Activated effector memory CD4-positive, alpha-beta T cell treated with anti-CD3 and anti-CD28 coated beads, Interleukin-2, amount 50 U/mL, for 16 hours (primary cell): Measurements from ENCODE around the gene PDE4D.
"Not testable (repeated sequence)": the region's sequence is repeated elsewhere in the genome, so short reads cannot be mapped to it uniquely, and the experiment has no call there.

ENCODE experiments used
- DNase-seq: peaks from one replicate; pipeline ENCODE4 v3.0.0-alpha.2; 2020

The PDE4D gene

GRCh38 chr5:59767211-59767605 lies 126.3 kb downstream of the PDE4D start:
- DNase-seq: no peak

DNA sequence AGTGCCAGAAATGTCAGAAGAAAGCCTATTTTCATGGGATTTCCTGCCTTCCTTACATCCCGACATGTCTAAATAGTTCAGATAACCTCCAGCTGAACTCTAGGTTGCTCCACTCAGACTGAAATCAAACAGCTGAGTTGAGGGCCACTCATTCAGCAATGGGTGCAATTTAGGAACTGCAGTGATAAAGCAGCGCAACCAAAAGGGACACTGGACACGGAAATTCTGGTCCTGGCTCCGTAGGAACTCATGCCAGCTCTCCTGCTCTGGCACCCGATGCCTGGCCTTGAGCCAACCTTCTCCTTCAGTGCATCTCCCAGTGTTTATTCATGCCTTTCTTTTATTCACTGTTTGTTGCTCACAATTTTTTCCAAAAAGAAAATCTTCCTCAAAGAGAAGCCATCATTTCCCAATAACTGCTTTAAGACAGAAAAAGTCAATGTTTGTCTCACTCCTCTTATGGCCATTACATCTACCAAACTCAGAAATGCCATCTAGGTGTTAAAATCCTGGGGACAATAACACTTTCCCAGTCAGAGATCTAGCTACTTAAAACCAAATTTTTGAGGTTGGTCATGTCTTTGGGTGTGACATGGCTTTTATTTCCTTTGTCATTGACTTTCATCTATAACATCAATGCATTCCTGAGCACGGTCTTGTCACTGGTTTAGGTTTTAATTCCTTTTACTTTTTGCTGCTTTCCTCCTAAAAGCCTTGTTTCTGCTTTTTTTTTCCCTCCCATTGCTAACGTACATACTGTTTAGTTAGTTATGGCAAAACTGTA lies 126.9 kb downstream of the PDE4D start:
- no peak for DNase-seq

DNA sequence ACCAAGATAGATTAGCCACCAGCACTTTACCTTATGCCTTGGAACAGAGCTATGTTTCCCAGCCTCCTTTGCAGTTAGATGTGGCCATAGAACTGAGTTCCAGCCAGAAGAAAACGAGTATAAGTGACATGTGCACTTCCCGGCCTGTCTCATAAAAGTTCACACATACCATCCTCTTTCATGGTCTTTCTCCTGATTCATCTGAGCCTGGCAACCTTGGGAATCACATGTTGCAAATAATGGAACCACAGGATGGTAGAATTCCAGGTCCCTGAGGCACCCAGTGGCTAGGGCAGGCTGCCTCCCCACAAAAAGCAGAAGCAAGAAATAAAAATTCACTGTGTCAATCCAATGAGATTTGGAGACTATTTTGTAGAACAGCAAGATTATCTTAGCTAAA lies 128.1 kb downstream of the PDE4D start:
- DNase-seq: no peak

GRCh38 chr5:59764361-59764760 lies 129.2 kb downstream of the PDE4D start:
- no peak for DNase-seq

DNA sequence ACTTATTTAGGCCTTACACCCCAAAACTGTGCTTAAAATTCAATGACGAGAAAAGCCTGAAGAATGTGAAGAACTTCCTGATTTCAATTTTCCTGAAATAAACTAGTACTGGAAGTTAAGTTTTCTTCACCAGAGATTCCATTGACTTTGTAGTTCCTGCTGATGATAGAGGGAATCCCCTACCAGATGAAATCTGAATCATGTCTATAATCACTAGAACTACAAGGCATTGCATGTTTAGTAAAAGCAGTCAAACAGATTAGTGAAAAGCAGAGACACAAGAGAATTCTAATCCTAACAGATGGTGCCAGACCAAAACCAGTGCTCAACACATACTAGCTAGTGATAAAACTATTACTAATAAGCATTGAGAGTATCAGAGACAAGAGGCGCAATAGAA lies 130.0 kb downstream of the PDE4D start:
- no peak for DNase-seq

- DNase-seq: not testable (repeated sequence)
Measured at GRCh38 chr5:59762232-59762631, 131.3 kb downstream of the PDE4D start.

- DNase-seq: no peak
Measured at GRCh38 chr5:59760785-59761348, 132.7 kb downstream of the PDE4D start.

DNA sequence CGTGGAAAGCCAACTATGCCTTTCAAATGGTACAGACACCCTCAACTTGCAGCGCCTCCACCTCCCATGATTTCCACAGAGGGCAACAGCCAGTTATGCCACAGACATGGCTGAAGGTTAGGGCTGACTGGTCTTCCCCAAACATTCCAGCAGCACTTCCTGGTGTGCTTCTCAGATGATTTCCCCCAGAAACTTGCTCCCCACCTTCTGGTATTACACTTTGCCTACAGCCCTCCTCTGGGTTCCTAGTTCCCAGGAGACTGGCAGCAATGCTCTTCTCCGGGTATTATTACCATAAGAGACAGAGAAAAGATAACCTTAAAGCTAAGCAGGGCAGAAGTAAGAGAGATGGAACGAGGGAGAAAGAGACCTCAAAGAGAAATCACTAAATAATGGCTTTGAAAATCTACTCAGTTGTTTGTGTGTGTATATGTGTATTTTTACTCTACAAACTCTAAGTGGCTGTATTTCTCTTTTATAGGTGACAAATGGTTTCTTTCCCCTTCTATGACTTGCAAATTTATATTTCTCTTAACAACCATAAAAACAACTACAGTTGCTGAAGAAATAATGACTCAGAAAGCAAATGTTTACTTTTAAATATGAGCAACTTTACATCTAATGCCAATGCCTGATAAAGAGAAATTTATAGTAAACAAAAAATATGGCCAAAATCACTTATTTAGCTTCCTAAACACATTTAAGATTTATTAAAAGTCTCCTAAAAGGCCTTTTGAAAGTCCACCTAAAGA lies 133.8 kb downstream of the PDE4D start:
- no peak for DNase-seq

- DNase-seq: no peak
Measured at GRCh38 chr5:59758566-59758965, 135.0 kb downstream of the PDE4D start.

DNA sequence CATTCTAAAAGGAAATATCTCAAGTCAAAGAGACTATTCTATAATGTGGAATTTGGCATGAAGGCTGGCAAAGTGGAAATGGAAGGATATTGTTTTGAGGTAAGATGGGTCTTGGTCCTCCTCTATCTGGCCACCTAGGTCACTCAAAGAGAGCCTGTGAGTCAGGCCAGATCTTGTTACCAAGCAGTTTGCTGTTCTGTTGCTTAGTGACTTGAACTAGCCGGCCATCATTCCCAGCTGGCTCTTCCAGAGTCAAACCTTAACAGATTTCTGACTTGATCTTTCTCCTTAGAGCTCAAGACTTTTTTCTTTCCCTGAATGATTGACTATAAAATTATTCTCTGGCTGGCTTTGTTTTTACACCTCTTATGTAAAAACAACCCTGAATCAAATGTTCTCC lies 136.1 kb downstream of the PDE4D start:
- DNase-seq: no peak

- DNase-seq: no peak
Measured at GRCh38 chr5:59756373-59757035, 137.0 kb downstream of the PDE4D start.

- no peak for DNase-seq
Measured at GRCh38 chr5:59755476-59755875, 138.1 kb downstream of the PDE4D start.

- DNase-seq: no peak
Measured at GRCh38 chr5:59753599-59753998, 139.9 kb downstream of the PDE4D start.

- no peak for DNase-seq
Measured at GRCh38 chr5:59749782-59750520, 143.6 kb downstream of the PDE4D start.

DNA sequence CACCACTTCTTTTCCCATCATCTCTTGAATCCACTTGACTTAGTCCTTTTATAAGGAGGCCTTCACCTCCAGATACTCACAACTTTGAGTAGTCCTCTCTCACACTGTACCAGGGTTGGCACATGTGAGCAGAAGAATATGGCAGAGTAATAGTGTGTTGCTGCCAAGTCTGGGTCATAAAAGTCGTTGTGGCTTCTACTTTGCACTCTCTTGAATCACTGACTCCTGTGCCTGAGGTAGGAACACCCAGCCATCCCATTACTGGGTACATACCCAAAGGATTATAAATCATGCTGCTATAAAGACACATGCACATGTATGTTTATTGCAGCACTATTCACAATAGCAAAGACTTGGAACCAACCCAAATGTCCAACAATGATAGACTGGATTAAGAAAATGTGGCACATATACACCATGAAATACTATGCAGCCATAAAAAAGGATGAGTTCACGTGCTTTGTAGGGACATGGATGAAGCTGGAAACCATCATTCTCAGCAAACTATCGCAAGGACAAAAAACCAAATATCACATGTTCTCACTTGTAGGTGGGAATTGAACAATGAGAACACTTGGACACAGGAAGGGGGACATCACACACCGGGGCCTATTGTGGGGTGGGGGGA lies 145.4 kb downstream of the PDE4D start:
- not testable (repeated sequence) for DNase-seq

GRCh38 chr5:59746241-59746765 lies 147.2 kb downstream of the PDE4D start:
- no peak for DNase-seq

DNA sequence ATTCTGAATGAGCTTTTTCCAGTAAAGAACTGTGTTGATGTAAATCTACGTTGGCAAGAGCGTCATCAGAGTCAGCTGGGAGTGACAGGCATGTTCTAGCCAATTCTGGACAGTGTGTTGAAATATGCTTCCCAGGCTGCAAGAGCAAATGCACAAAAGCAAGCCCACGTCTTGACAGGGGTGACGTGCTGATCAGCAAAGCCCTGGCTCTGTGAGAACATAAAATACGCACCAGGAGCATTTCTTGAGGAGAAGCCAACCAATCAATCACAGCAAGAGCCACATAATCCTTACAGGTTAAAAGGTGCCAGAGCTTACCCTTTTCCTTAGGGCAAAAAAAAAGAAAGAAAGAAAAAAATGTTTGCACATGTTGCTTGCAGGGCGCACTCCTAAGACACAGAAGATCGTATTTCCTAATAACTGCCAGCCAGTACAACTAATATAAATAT lies 148.1 kb downstream of the PDE4D start:
- no peak for DNase-seq

GRCh38 chr5:59744531-59744992 lies 149.0 kb downstream of the PDE4D start:
- DNase-seq: no peak

DNA sequence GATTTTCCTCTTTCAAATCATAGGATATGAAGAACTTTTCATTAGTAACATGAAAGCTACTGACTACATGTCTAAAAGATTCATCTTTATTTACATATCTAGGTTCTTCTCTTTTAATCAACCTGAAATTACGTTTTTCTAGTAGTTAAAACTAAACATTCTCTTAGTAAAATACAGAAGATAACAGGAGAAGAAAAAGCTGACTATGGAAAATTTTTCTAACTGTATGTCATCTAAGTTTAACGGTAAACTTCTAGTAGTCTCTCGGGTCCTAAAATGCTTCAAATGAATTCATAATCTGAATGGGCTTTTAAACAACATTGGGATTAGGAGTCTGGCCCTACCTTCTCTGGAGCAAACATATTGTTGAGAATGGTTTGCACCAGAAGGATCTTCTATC lies 151.9 kb downstream of the PDE4D start:
- no peak for DNase-seq

DNA sequence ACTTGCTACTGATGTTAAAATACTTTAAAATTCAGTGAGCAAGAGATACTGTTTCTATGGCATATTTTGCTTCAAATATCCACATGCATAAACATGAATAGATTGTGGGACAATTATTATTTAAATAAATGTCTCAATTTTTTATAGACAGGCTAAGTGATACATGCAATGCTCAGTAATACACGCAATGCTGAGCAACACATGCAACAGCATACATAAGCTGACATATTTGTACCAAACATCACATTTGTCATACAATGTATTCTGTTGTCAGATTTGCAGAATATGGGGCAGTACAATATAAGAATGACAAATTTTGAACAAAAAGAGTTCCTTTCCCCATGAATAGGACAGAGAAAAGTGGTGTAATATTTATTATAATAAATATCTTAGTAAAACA lies 155.5 kb downstream of the PDE4D start:
- DNase-seq: no peak

GRCh38 chr5:59732806-59733205 lies 160.7 kb downstream of the PDE4D start:
- no peak for DNase-seq

GRCh38 chr5:59732301-59732700 lies 161.2 kb downstream of the PDE4D start:
- DNase-seq: no peak
